ENCODE data around the gene TNFSF4. TPM values are rescaled to one million over a fixed set of nuclear protein-coding genes. Genes with fewer than 3 reads are reported as not detected.

The TNFSF4 gene
- total and polyA plus RNA-seq, 2 donors (not counting 1 experiment from before 2014, with no cell fraction given) = 3.3 to 20.9 TPM

DNA sequence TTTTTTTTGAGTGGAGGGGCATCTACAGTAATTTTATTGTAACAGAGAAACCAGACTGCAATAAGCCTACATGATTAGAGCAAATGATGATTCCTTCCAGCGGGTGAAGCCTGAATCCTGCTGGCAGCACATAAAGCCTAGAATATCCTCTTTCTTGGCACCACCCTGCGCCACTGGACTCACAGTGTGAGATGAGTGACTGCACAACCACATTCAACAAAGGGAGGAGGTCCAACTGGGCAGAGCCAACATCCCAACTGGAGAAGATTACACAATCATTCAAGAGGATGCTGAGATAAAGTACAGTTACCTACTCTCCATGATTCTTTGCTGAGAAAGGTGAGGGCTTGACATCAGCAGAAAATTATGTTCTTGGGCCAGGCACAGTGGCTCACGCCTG, 67.4 kb downstream of the TNFSF4 start:
- no peaks in the 10 kb centered on the region for H3K79me2 ChIP-seq (ENCODE audit: control insufficient read depth, insufficient read depth, low read length)
- no peaks in the 10 kb centered on the region for H3K9me3 ChIP-seq (ENCODE audit: control insufficient read depth, insufficient read depth, low read depth, low read length)
- H2AFZ ChIP-seq (ENCODE audit: low read length) = no peak overlapping the region
- no peak for DNase-seq (ENCODE audit: low read depth in 2 of 2)
- H3K4me1 ChIP-seq (ENCODE audit: control insufficient read depth, extremely low read depth, insufficient read depth, low read length) = no peaks in the 10 kb centered on the region
- H3K36me3 ChIP-seq (ENCODE audit: control insufficient read depth, insufficient read depth, low read length) = no peaks in the 10 kb centered on the region
- no peaks in the 10 kb centered on the region for H3K27me3 ChIP-seq (ENCODE audit: control insufficient read depth, insufficient read depth, low read length)
- H3K4me2 ChIP-seq (ENCODE audit: extremely low read depth, insufficient read depth, low read length) = no peak overlapping the region
- TF ChIP-seq EZH2 (IDR thresholded peaks at IDR 0.05; ENCODE audit: low read length, missing control alignments) (no peak), CTCF (conservative IDR thresholded peaks at IDR 0.05 in 1 of 2, IDR thresholded peaks at IDR 0.05 in 1 of 2; ENCODE audit: low read depth in 1 of 2, low read length in 2 of 2) (no peak)
- no peak overlapping the region for H3K4me3 ChIP-seq (replicated peaks in 1 of 4; ENCODE audit: control extremely low read depth in 1 of 4, insufficient read depth in 1 of 4, low read depth in 3 of 4, low read length in 4 of 4)
- H3K9ac ChIP-seq (ENCODE audit: insufficient read depth, low read length) = no peak overlapping the region
- no peaks in the 10 kb centered on the region for H4K20me1 ChIP-seq (ENCODE audit: control insufficient read depth, extremely low read depth, insufficient read depth, low read length)
- no peak overlapping the region for H3K27ac ChIP-seq (ENCODE audit: insufficient read depth, low read length)

GRCh38 chr1:173137107-173137706, 69.9 kb downstream of the TNFSF4 start:
- no peak overlapping the region for H2AFZ ChIP-seq (ENCODE audit: low read length)
- no peak overlapping the region for H3K4me3 ChIP-seq (replicated peaks in 1 of 4; ENCODE audit: control extremely low read depth in 1 of 4, insufficient read depth in 1 of 4, low read depth in 3 of 4, low read length in 4 of 4)
- no peaks in the 10 kb centered on the region for H4K20me1 ChIP-seq (ENCODE audit: control insufficient read depth, extremely low read depth, insufficient read depth, low read length)
- DNase-seq (ENCODE audit: low read depth in 2 of 2) = peak in 1 of 2 donors; percentile 45
- no peaks in the 10 kb centered on the region for H3K9me3 ChIP-seq (ENCODE audit: control insufficient read depth, insufficient read depth, low read depth, low read length)
- no peak for TF ChIP-seq CTCF (conservative IDR thresholded peaks at IDR 0.05 in 1 of 2, IDR thresholded peaks at IDR 0.05 in 1 of 2; ENCODE audit: low read depth in 1 of 2, low read length in 2 of 2)
- no peak for TF ChIP-seq EZH2 (IDR thresholded peaks at IDR 0.05; ENCODE audit: low read length, missing control alignments)
- no peaks in the 10 kb centered on the region for H3K79me2 ChIP-seq (ENCODE audit: control insufficient read depth, insufficient read depth, low read length)
- no peaks in the 10 kb centered on the region for H3K27me3 ChIP-seq (ENCODE audit: control insufficient read depth, insufficient read depth, low read length)
- no peaks in the 10 kb centered on the region for H3K4me1 ChIP-seq (ENCODE audit: control insufficient read depth, extremely low read depth, insufficient read depth, low read length)
- H3K36me3 ChIP-seq (ENCODE audit: control insufficient read depth, insufficient read depth, low read length) = no peaks in the 10 kb centered on the region
- no peak overlapping the region for H3K27ac ChIP-seq (ENCODE audit: insufficient read depth, low read length)
- no peak overlapping the region for H3K9ac ChIP-seq (ENCODE audit: insufficient read depth, low read length)
- no peak overlapping the region for H3K4me2 ChIP-seq (ENCODE audit: extremely low read depth, insufficient read depth, low read length)

GRCh38 chr1:173134800-173135199, 72.3 kb downstream of the TNFSF4 start:
- Histone ChIP-seq H3K4me3 (replicated peaks in 1 of 4; ENCODE audit: control extremely low read depth in 1 of 4, insufficient read depth in 1 of 4, low read depth in 3 of 4, low read length in 4 of 4) (no peak overlapping the region), H3K9ac (ENCODE audit: insufficient read depth, low read length) (no peak overlapping the region), H3K4me2 (ENCODE audit: extremely low read depth, insufficient read depth, low read length) (no peak overlapping the region), H3K4me1 (ENCODE audit: control insufficient read depth, extremely low read depth, insufficient read depth, low read length) (no peaks in the 10 kb centered on the region), H3K36me3 (ENCODE audit: control insufficient read depth, insufficient read depth, low read length) (no peaks in the 10 kb centered on the region), H2AFZ (ENCODE audit: low read length) (peak overlapping the region; percentile 12), H3K27me3 (ENCODE audit: control insufficient read depth, insufficient read depth, low read length) (no peaks in the 10 kb centered on the region), H3K27ac (ENCODE audit: insufficient read depth, low read length) (no peak overlapping the region), H3K79me2 (ENCODE audit: control insufficient read depth, insufficient read depth, low read length) (no peaks in the 10 kb centered on the region), H4K20me1 (ENCODE audit: control insufficient read depth, extremely low read depth, insufficient read depth, low read length) (no peaks in the 10 kb centered on the region), H3K9me3 (ENCODE audit: control insufficient read depth, insufficient read depth, low read depth, low read length) (no peaks in the 10 kb centered on the region)
- peak in 1 of 2 donors; percentile 67 for DNase-seq (ENCODE audit: low read depth in 2 of 2)
- TF ChIP-seq EZH2 (IDR thresholded peaks at IDR 0.05; ENCODE audit: low read length, missing control alignments) = no peak

Measured in fibroblast of lung (primary cell).